Hepatic stellate cell (primary cell): ENCODE data around the gene TAF4B.
"Not testable (repeated sequence)": the region's sequence is repeated elsewhere in the genome, so short reads cannot be mapped to it uniquely, and the experiment has no call there.

Experiments used
- DNase-seq: peaks from one replicate; pipeline ENCODE4 v3.0.0; 2011; ENCODE audit warnings: low spot score

TAF4B gene, protein sequence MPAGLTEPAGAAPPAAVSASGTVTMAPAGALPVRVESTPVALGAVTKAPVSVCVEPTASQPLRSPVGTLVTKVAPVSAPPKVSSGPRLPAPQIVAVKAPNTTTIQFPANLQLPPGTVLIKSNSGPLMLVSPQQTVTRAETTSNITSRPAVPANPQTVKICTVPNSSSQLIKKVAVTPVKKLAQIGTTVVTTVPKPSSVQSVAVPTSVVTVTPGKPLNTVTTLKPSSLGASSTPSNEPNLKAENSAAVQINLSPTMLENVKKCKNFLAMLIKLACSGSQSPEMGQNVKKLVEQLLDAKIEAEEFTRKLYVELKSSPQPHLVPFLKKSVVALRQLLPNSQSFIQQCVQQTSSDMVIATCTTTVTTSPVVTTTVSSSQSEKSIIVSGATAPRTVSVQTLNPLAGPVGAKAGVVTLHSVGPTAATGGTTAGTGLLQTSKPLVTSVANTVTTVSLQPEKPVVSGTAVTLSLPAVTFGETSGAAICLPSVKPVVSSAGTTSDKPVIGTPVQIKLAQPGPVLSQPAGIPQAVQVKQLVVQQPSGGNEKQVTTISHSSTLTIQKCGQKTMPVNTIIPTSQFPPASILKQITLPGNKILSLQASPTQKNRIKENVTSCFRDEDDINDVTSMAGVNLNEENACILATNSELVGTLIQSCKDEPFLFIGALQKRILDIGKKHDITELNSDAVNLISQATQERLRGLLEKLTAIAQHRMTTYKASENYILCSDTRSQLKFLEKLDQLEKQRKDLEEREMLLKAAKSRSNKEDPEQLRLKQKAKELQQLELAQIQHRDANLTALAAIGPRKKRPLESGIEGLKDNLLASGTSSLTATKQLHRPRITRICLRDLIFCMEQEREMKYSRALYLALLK

DNA sequence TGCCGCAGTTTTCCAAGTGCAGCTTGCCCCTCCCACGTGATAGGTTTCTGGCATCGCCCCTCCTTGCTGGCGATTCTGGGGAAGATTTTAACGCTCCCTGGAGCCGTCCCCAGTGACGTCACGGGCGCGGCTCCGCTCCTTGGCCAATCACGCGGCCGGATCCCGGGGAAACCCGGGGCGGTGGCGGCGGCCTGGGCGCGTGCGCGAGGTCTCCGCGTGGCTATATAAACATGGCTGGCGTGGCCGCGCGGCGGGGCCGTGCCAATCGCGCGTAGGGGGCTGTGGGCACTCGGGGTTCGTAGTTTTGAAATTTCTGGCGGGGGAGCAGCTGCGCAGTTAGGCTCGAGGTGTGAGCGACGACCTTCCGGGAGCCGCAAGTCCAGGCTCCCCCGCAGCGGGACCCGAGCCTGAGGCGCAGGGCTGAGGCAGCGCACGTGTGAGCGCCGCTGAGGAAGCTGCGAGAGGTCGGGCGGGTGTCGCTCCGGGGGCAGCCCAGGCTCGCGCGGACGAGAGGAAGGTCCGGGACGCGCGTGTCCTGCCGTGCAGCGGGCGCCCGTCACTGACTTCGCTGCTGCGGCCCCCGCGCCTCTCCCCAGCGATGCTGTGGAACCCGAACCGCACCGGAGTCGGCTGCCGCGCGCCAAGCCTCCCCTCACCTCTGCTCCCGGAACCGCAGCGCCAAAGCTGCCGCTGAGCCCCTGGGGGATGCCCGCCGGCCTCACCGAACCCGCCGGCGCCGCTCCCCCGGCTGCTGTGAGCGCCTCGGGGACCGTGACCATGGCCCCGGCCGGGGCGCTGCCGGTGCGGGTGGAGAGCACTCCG is at the start of gene TAF4B:
TSS of gene TAF4B (plus strand) at position 217 of the 822 bp plus-strand sequence. CDS start at position 706, 489 bp downstream.
- DNase-seq: peak; percentile 77

DNA sequence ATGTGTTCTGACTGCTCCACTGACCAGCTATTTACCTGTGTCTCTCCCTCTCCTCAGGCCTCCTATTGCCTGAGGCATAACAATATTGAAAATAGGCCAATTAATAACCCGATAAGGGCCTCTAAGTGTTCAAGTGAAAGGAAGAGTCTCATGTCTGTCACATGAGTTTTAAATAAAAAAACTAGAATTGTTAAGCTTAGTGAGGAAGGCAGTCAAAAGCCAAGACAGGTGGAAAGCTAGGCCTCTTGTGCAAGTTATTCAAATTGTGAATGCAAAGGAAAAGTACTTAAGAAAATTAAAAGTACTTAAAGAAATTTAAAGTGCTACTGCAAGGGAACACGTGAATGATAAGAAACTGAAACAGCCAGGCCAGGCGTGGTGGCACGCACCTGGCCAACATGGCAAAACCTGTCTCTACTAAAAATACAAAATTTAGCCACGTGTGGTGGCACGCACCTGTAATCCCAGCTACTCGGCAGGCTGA is 44.9 kb upstream of the TAF4B start:
- no peak for DNase-seq

DNA sequence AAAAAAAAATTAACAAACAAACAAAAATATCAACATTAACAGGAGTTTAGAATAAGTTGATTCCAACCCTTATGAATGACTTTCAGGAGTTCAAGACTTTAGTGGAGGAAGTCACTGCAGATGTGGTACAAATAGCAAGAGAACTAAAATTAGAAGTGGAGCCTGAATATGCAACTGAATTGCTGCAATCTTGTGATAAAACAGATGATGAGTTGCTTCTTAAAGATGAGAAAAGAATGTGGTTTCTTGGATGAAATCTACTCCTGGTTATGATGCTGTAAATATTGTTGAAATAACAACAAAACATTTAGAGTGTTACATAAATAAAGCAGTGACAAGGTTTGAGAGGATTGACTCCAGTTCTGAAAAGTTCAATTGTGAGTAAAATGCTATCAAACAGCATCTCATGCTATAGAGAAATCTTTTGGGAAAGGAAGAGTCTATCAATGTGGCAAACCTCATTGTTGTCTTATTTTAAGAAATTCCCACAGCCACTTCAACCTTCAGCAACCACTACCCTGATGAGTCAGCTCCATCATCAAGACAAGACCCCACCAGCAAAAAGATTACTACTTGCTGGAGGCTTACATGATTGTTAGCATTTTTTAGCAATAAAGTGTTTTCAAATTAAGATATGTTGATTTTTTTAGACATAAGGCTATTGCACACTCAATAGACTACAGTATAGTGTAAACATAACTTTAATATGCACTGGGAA is 42.7 kb upstream of the TAF4B start:
- no peak for DNase-seq

DNA sequence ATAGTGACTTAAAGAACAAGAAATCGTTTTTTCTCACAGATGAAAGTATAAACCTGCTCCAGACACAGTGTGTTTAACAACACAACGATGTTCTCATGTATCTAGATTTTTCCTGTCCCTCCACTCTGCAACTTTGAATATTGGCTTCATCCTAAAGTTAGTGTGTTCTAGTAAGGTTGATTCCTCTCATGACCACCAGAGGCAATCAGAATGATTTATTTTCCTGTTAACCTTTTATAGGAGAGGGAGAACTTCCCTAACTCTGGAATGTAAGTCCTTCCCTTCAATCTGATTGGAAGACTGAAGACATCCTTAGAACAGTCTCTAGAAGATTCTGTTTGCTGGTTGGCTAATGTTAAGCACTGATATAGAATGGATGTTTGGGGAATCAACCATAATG is 41.0 kb upstream of the TAF4B start:
- no peak for DNase-seq

DNA sequence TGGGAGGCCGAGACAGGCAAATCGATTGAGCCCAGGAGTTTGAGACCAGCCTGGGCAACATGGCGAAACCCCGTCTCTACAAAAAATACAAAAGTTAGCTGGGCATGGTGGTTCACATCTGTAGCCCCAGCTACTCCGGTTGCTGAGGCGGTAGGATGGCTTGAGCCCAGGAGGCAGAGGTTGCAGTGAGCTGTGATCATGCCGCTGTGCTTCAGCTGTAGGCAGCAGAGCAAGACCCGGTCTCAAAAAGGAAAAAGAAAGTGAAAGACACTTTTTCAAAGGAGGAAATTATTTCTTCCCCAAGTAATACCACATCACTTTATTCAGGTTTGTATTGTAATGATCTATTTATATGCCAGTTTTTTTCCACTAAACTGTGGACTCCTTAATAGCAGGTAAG is 35.7 kb upstream of the TAF4B start:
- DNase-seq: no peak

DNA sequence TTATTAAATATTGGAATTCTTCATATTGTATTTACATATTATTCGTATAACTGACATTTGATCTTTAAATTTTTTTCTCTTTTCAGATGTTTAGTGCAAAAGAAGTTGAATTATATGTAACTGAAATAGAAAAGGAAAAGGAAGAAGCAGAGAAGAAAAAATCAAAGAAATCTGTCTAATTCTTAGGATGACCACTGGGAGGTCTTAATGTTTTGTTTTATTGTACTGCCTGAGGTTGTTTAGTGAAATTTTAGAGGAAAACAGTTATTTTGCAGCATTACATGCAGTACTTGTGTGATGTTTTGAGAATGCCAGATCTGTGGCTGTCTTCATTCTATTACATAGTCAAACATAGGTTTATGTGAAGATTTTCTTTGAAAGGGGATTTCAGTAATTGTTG is 34.0 kb upstream of the TAF4B start:
- DNase-seq: no peak

DNA sequence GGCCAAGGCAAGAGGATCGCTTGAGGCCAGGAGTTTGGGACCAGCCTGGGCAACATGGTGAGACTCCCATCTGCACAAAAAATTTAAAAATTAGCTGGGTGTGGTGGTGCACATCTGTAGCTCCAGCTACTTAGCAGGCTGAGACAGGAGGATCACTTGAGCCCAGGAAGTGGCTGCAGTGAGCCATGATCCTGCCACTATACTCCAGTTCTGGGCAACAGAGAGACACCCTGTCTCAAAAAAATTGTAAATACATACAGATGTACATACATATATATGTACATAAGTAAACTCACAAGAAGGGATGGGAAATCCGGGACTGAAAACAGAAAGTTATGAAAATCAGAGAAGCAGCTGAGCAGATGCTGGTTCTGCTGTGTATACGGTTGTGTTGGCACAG is 29.6 kb upstream of the TAF4B start:
- no peak for DNase-seq

DNA sequence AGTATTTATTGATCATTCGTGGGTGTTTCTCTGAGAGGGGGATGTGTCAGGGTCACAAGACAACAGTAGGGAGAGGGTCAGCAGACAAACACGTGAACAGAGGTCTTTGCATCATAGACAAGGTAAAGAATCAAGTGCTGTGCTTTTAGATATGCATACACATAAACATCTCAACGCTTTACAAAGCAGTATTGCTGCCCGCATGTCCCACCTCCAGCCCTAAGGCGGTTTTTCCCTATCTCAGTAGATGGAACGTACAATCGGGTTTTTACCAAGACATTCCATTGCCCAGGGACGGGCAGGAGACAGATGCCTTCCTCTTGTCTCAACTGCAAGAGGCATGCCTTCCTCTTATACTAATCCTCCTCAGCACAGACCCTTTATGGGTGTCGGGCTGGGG is 24.2 kb upstream of the TAF4B start:
- not testable (repeated sequence) for DNase-seq

DNA sequence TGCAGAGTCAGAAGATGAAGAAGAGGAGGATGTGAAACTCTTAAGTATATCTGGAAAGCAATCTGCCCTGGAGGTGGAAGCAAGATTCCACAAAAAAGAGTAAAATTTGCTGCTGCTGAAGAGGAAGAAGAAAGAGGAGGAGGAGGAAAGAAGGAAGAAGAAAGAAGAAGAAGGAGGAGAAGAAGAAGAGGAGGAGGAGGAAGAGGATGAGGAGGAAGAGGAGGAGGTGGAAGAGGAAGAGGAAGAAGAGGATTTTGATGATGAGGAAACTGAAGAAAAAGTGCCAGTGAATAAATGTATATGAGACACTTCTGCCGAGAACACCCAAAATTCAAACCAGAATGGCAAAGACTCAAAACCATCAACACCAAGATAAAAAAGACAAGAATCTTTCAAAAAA is 20.9 kb upstream of the TAF4B start:
- no peak for DNase-seq

DNA sequence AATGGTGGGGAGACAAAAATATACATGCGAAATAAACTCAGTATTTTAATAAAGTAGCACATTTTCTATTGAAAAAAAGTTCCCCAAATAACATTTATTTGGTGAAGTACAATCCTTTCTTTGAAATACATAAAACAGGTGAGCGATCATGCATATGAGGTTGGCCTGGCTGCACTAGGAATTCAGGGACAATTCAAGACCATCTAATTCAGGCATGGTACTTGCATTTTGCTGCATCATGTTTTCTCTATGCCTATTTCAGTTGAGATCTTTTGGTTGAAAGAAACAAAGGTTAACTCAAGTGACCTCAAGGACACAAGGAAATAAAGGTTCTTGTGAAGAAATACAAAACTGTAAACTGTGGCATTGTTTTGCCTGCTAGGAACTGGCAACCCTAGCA is 19.8 kb upstream of the TAF4B start:
- DNase-seq: no peak

DNA sequence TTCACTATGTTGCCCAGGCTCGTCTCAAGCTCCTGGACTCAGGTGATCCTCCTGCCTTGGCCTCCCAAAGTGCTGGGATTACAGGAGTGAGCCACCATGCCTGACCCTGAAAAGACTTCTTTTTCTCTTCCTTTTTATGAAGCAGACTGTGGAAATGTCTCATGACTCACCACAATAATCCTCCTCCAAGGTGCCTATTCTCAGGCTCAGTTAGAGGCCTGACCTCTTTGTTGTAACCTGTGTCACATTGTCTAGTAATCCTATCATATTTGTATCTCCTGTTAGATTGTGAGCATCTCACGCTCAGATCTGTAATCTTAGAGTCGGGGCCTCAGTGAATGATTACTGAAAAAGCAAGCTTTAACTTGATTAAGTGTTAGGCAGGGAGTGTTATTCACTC is 18.3 kb upstream of the TAF4B start:
- no peak for DNase-seq

DNA sequence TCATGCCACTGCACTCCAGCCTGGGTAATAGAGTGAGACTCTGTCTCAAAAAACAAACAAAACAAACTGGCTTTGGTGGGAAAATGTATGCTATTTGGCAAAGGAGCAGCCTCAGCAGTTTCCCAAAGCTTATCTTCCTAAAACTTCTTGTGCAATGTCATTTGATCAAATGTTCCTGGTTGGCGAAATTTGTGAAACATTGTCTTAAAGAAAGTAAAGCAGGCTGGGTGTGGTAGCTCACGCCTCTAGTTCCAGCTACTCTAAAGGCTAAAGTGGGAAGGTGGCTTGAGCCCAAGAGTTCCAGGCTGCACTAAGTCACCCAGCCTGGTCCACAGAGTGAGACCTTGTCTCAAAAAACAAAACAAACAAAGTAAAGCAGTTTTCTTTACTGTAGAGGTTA is 17.3 kb upstream of the TAF4B start:
- DNase-seq: no peak

DNA sequence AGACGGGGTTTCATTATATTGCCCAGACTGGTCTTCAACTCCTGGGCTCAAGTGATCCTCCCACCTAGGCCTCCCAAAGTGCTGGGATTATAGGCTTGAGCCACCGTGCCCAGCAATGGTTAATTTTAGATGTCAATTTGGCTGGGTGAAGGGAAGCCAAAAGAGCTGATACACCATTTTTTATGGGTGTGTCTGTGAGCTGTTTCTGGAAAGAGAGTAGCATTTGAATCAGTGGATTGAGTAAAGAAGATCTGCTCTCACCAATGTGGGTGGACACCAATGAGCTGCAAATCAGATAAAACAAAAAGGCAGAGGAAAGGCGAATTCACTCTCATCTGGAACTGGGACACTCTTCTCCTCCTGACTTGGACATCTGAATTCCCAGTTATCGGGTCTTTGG is 16.1 kb upstream of the TAF4B start:
- DNase-seq: no peak

DNA sequence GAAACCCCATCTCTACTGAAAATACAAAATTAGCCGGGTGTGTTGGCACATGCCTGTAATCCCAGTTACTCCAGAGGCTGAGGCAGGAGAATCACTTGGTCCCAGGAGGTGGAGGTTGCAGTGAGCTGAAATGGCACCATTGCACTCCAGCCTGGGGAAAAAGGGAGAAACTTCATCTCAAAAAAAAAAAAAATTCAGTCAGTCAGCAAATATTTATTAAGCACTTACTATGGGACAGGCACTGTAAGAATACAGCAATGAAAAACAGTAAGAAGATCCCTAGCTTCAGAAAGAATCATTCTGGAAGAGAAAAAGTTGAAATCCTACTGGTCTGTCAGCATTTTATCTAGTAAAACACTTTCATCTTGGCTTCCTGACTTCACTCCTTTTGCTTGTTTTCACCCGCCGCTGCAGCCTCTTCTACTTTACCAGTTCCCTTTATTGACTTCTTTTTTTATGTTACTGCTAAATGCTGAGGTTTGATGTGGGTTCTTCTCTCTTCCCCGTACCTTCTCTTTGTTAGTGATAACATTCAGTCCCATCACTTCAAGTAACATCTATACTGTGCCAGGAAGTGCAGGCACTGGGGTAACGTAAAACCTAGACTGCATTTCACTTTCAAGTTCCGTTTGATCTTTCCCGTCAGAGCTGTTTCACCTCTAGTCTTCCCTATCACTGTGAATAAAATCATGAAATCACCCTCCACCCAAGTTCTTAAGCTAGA is 10.8 kb upstream of the TAF4B start:
- no peak for DNase-seq

DNA sequence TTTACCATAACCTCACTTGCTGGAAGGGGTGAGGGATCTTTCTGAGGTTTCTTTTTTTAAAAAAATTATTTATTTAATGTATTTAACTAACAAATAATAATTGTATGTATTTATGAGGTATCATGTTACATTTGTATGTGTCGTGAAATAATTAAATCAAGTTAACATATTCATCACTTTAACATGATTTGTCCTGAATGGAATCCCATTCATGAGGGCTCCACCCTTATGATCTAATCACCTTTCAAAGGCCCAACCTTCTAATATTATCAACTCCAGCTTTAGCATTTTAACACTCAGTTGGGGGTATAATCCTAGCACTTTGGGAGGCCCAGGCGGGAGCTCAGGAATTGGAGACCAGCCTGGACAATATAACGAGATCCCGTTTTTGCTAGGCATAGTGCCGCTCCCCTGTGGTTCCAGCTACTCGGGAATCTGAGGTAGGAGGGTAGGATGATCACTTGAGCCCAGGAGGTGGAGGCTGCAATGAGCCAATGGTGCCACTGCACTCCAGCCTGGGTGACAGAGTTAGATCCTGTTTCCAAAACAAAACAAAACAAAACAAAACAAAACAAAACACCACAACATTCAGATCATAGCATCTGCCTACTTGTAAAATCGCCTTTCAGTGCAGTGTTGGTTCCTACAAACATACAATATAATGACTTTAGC is 1.1 kb upstream of the TAF4B start:
- DNase-seq: no peak

DNA sequence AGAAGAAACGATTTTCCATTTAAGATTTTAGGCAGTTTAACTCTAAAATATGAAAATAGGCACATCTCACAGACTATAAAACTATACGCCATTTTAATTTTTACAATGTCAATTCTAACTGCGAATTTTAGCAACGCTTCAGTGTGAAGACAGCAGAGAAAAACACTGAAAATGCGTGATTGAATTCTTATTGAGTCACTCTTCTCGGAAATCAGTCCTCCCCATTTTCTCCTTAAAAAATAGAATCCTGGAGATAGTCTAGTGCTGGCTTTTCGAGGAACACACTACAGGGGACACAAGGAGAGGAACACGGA is 373 bp upstream of the TAF4B start:
- DNase-seq: no peak

DNA sequence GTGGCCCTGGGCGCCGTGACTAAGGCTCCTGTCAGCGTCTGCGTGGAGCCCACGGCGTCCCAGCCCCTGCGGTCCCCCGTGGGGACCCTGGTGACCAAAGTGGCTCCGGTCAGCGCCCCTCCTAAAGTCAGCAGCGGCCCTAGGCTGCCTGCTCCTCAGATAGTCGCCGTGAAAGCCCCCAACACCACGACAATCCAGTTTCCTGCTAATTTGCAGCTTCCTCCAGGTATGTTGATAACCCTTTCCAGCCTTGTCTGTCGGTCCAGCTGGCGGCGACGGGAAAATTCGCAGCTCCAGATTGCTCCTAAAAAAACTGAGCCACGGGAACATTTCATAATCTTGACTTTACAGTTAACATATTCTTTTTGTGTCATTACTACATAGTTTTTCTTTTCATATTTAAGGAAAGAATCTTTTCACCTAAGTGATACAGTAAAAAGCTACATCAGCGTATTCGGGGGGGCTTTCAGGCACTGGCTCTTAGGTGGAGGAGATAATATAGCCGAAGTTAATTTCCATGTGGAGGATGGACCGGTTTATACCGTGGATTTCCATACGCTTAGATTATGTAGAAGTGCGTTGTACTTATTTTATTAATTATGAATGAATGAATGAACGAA is 916 bp downstream of the TAF4B start:
- no peak for DNase-seq

DNA sequence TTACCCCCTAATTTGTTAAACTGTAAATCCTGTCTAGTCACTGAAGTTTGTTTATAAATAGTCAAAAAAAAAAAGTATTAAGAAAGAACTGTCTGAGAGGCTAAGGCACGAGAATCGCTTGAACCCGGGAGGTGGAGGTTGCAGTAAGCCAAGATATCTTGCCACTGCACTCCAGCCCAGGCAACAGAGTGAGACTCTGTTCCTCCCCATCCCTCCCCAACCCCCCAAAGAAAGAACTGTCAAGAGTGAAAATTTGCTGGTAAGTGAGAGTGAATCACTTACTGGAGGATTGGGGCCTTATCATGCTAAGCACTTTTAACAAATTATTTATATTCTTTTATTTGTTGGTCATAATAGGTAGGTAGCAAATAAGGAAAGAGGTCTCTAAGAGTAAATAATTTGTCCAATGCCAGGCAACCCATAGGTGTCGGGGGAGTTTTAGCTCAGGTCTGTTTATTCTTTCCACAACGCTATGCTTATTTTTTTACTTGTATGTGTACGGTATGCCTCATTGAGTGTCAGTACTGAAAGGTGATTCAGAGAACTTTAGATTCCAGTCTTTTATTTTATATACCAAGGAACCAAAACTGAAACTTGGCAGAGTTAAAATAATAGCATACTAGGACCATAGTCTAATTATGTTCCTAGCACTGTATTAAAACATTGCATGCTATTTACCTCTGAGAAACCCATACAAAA is 2.5 kb downstream of the TAF4B start:
- DNase-seq: no peak

DNA sequence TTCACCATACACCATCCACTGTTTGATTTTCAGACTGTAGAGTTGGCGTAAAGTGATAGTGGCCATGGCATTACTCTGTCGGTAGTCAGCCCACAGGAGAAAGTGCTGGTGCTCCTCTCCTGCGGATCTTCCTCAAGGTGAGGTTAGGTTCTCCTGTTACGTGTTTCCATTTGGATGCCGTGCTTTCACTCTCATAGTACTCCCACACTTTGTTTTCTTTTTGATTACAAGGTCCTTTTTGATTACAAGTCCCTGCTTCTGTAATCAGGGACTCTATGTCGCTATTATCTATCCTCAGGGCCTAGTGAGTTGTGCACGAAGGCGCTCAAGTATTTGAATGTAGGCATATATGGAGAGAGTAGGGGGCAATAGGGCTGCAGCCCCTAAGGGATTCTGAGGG is 4.3 kb downstream of the TAF4B start:
- DNase-seq: no peak

DNA sequence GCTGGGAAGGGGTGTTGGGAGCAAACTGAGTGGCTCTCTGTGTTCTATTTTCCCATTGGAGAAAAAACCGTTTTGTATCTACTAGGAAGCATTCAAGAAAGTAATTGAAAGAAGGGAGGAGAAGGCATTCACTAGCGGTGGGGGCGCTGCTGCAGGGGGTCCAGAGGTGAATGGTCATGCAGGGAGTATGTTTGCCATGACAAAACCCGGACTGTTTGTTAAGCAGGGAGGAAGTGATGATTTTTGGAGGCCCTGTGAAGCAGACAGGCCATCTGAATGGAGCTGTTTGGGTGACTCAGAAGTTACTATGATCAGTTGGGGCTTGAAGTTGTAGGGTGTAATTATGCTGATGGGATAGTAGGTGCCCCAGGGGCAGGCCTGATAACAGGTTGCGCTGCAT is 7.0 kb downstream of the TAF4B start:
- no peak for DNase-seq
